ENCODE results near the gene BEST2.
A peak's percentile ranks its signal among the peaks of the same experiment; 100 is the strongest.
"Not testable (repeated sequence)": the region's sequence is repeated elsewhere in the genome, so short reads cannot be mapped to it uniquely, and the experiment has no call there.

Gene BEST2

GRCh38 chr19:12751635-12752034 lies at the start of gene BEST2:
TSS of gene BEST2 (plus strand) at chr19:12751791. CDS start at chr19:12752593, 802 bp downstream.
- no peak for DNase-seq (ENCODE audit: low spot score)

GRCh38 chr19:12703046-12703445 lies 48.5 kb upstream of the BEST2 start:
- DNase-seq (ENCODE audit: low spot score) = peak; percentile 73

GRCh38 chr19:12705169-12705568 lies 46.4 kb upstream of the BEST2 start:
- DNase-seq (ENCODE audit: low spot score) = no peak

GRCh38 chr19:12705654-12706331 lies 45.8 kb upstream of the BEST2 start:
- DNase-seq (ENCODE audit: low spot score) = no peak

- no peak for DNase-seq (ENCODE audit: low spot score)
These were observed 45.3 kb upstream of the BEST2 start for GRCh38 chr19:12706332-12706718.

- no peak for DNase-seq (ENCODE audit: low spot score)
These were observed 43.0 kb upstream of the BEST2 start for GRCh38 chr19:12708641-12709040.

- DNase-seq (ENCODE audit: low spot score) = no peak
These were observed 40.4 kb upstream of the BEST2 start for GRCh38 chr19:12711187-12711586.

GRCh38 chr19:12712077-12712476 lies 39.5 kb upstream of the BEST2 start:
- not testable (repeated sequence) for DNase-seq (ENCODE audit: low spot score)

GRCh38 chr19:12713304-12713703 lies 38.3 kb upstream of the BEST2 start:
- not testable (repeated sequence) for DNase-seq (ENCODE audit: low spot score)

- no peak for DNase-seq (ENCODE audit: low spot score)
These were observed 36.5 kb upstream of the BEST2 start for GRCh38 chr19:12715102-12715501.

GRCh38 chr19:12715929-12716328 lies 35.7 kb upstream of the BEST2 start:
- no peak for DNase-seq (ENCODE audit: low spot score)

GRCh38 chr19:12720296-12720695 lies 31.3 kb upstream of the BEST2 start:
- no peak for DNase-seq (ENCODE audit: low spot score)

GRCh38 chr19:12720851-12721655 lies 30.5 kb upstream of the BEST2 start:
- DNase-seq (ENCODE audit: low spot score) = no peak

- DNase-seq (ENCODE audit: low spot score) = peak; percentile 62
These were observed 29.7 kb upstream of the BEST2 start for GRCh38 chr19:12721656-12722565.

GRCh38 chr19:12722566-12723380 lies 28.8 kb upstream of the BEST2 start:
- DNase-seq (ENCODE audit: low spot score) = peak; percentile 99

- no peak for DNase-seq (ENCODE audit: low spot score)
These were observed 28.3 kb upstream of the BEST2 start for GRCh38 chr19:12723381-12723640.

GRCh38 chr19:12723641-12724426 lies 27.8 kb upstream of the BEST2 start, which contains the start of gene TNPO2:
TSS of gene TNPO2 (minus strand) at chr19:12723932. CDS start at chr19:12720977, 2,955 bp downstream.
- peak; percentile 87 for DNase-seq (ENCODE audit: low spot score)

GRCh38 chr19:12725612-12726011 lies 26.0 kb upstream of the BEST2 start:
- DNase-seq (ENCODE audit: low spot score) = not testable (repeated sequence)

GRCh38 chr19:12726988-12727316 lies 24.6 kb upstream of the BEST2 start:
- DNase-seq (ENCODE audit: low spot score) = no peak

- no peak for DNase-seq (ENCODE audit: low spot score)
These were observed 23.7 kb upstream of the BEST2 start for GRCh38 chr19:12727745-12728433.
